Stimulated activated CD4-positive, alpha-beta T cell treated with anti-CD3 and anti-CD28 coated beads, TNF-alpha, amount 100 ng/mL, for 4 hours (primary cell): ENCODE measurements around the gene CARMIL1.

Experiments used
- DNase-seq, 3 experiments: peaks; one replicate each; pipeline ENCODE4 v3.0.0-alpha.2; 2020; ENCODE audit warnings: low read depth in 3 of 3

CARMIL1 gene

GRCh38 chr6:25506020-25506419 lies 226.8 kb downstream of the CARMIL1 start:
- DNase-seq = no peak

- no peak for DNase-seq
Measured at GRCh38 chr6:25508051-25508450, 228.9 kb downstream of the CARMIL1 start.

- DNase-seq = no peak
Measured at GRCh38 chr6:25511376-25511775, 232.2 kb downstream of the CARMIL1 start.

GRCh38 chr6:25512560-25512959 lies 233.4 kb downstream of the CARMIL1 start:
- no peak for DNase-seq

- DNase-seq = no peak
Measured at GRCh38 chr6:25519856-25520255, 240.7 kb downstream of the CARMIL1 start.

GRCh38 chr6:25524542-25524941 lies 245.4 kb downstream of the CARMIL1 start:
- no peak for DNase-seq

GRCh38 chr6:25525078-25525477 lies 245.9 kb downstream of the CARMIL1 start:
- DNase-seq = no peak

GRCh38 chr6:25534942-25535631 lies 255.9 kb downstream of the CARMIL1 start:
- DNase-seq = no peak

- no peak for DNase-seq
Measured at GRCh38 chr6:25535632-25536225, 256.6 kb downstream of the CARMIL1 start.

- DNase-seq = no peak
Measured at GRCh38 chr6:25536781-25537180, 257.6 kb downstream of the CARMIL1 start.

- DNase-seq = no peak
Measured at GRCh38 chr6:25537349-25538018, 258.3 kb downstream of the CARMIL1 start.

GRCh38 chr6:25541228-25541627 lies 262.1 kb downstream of the CARMIL1 start:
- no peak for DNase-seq

- DNase-seq = no peak
Measured at GRCh38 chr6:25542984-25543910, 264.1 kb downstream of the CARMIL1 start.

- no peak for DNase-seq
Measured at GRCh38 chr6:25544833-25545232, 265.7 kb downstream of the CARMIL1 start.

GRCh38 chr6:25547797-25548196 lies 268.6 kb downstream of the CARMIL1 start:
- no peak for DNase-seq

- DNase-seq = no peak
Measured at GRCh38 chr6:25548451-25548850, 269.3 kb downstream of the CARMIL1 start.

- no peak for DNase-seq
Measured at GRCh38 chr6:25550631-25551030, 271.5 kb downstream of the CARMIL1 start.

- DNase-seq = no peak
Measured at GRCh38 chr6:25553502-25553901, 274.3 kb downstream of the CARMIL1 start.

- no peak for DNase-seq
Measured at GRCh38 chr6:25555188-25555587, 276.0 kb downstream of the CARMIL1 start.

GRCh38 chr6:25556516-25556915 lies 277.3 kb downstream of the CARMIL1 start:
- peak; percentile 57 to 64 (median 58) for DNase-seq

- no peak for DNase-seq
Measured at GRCh38 chr6:25558155-25558817, 279.1 kb downstream of the CARMIL1 start.
